ENCODE measurements around the gene CGB5. TPM values are rescaled to one million over a fixed set of nuclear protein-coding genes. Genes with fewer than 3 reads are reported as not detected.

CGB5 gene
- total RNA-seq, 1 experiment from 2014 or later = not detected

DNA sequence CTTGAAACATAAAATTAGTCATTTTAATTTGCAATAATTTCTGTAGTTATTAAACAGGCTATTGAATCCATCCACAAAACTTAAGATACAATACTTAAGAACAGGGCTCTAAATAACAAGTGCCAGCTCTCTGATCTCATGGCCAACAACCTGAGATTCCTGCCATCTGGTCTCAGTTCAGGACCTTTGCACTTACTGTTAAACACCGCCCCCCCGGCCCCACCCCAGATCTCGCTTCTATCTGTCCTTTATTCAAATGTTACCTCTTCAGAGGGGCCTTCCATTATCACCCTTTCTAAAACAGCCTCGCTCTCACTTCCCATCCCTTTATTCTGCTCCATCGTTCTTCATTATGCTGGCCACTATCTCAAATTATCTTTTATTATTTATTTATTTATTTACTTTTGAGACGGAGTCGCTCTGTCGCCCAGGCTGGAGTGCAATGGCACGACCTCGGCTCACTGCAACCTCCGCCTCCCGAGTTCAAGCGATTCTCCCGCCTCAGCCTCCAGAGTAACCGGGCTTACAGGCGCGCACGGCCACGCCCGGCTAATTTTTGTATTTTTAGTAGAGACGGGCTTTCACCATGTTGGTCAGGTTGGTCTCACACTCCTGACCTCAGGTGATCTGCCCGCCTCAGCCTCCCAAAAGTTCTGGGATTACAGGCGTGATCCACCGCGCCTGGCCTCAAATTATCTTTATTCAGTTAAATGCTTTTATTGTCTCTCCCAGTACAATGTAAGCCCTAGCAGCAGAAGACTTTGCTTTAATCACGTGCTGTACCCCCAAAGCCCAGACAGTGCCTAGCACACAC, 40.8 kb downstream of the CGB5 start:
- POLR2A ChIA-PET = no interaction called here
- DNase-seq = peak; percentile 42 to 50
- Histone ChIP-seq H3K4me3 (ENCODE audit: low read depth, low read length) (peak overlapping the region; percentile 71), H3K9me3 (no peaks in the 10 kb centered on the region), H3K36me3 (ENCODE audit: control insufficient read depth, insufficient read depth, low read length) (no peaks in the 10 kb centered on the region), H3K27me3 (replicated peaks; ENCODE audit: control insufficient read depth, insufficient read depth, low read length) (no peaks in the 10 kb centered on the region), H3K4me1 (0 out of 2 replicates have a peak, but pooled peaks cover 7% of the 10 kb centered on the region)
- Mint-ChIP-seq H3K27ac (ENCODE audit: unreplicated experiment) (peak overlapping the region; percentile 78), H3K27me3 (ENCODE audit: insufficient read depth, unreplicated experiment) (no peaks in the 10 kb centered on the region), H3K4me3 (ENCODE audit: unreplicated experiment) (peak overlapping the region; percentile 92), H3K4me1 (ENCODE audit: low read depth, unreplicated experiment) (peaks cover 17% of the 10 kb centered on the region), H3K9me3 (ENCODE audit: unreplicated experiment) (no peaks in the 10 kb centered on the region), H3K36me3 (ENCODE audit: insufficient read depth, unreplicated experiment) (peaks cover 46% of the 10 kb centered on the region)
- CTCF ChIA-PET = interaction anchor here (0.6 kb wide), 1 partner anchor 306 kb away, joined by 3 read pairs; no protein-coding TSS in a partner anchor
- TF ChIP-seq, protein P1, sequence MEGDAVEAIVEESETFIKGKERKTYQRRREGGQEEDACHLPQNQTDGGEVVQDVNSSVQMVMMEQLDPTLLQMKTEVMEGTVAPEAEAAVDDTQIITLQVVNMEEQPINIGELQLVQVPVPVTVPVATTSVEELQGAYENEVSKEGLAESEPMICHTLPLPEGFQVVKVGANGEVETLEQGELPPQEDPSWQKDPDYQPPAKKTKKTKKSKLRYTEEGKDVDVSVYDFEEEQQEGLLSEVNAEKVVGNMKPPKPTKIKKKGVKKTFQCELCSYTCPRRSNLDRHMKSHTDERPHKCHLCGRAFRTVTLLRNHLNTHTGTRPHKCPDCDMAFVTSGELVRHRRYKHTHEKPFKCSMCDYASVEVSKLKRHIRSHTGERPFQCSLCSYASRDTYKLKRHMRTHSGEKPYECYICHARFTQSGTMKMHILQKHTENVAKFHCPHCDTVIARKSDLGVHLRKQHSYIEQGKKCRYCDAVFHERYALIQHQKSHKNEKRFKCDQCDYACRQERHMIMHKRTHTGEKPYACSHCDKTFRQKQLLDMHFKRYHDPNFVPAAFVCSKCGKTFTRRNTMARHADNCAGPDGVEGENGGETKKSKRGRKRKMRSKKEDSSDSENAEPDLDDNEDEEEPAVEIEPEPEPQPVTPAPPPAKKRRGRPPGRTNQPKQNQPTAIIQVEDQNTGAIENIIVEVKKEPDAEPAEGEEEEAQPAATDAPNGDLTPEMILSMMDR (IDR thresholded peaks at IDR 0.05; ENCODE audit: insufficient read depth in 1 of 2, low read depth in 1 of 2, low read length in 1 of 2, severe bottlenecking in 1 of 2, unreplicated experiment in 1 of 2) = no peak
- no TSS peak for BruUV-seq (replicated peaks)
- intact Hi-C loops (cut with micrococcal nuclease; ENCODE audit: unreplicated experiment) = loop anchor here (1.0 to 2.0 kb wide), 3 partner anchors 13 to 35 kb away; partner anchors contain the start of genes C19orf73, NTF4 and PPFIA3

DNA sequence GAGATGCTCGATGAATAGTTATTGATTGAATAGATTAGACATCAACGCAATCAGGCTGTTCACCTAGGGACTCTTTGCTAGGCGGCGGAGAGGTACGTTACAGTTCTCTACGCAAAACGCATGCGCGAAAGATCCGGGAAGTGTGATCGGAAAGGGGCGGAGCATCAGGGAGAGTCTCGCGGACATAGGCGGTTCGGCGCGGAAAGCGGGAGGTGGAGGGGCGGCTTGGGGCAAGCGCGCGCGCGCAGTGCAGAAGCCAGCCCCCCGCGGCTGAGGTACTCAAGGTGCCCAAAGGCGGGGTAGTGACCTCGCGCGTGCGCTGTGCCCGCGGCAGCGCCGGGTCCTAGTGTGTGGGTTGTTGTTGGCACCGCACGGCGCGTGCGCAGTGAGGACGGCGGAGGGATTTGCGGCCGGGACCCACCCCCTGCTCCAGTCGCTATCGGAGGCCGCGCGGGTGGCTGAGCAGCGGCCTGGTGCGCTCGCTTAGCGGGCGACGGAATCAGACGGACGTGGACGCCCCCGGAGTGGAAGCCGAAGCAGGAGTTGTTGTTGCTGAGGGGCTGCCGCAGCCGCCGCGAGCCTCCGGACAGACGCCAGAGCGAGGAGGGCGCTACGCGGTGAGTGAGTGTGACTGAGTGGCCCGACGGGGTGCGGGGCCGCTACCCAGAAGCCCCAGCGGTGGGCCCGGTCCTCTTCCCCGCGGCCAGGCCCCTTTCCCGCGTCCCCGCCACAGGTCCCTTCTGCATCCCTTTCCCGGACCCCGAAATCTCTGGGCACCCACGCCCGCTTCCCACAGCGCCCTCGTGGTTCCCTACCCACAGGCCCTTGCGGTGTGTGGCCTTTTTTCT, 41.6 kb downstream of the CGB5 start, which contains the start of gene SNRNP70:
SNRNP70 (plus strand) TSS at position 432 of the 848 bp plus-strand sequence. CDS start 964 bp downstream, outside the sequence.
- H3K4me1 ChIP-seq = 0 out of 2 replicates have a peak, but pooled peaks cover 7% of the 10 kb centered on the region
- no TSS peak for BruUV-seq (replicated peaks)
- intact Hi-C loops (cut with micrococcal nuclease; ENCODE audit: unreplicated experiment) = loop anchor here (1.0 to 2.0 kb wide), 3 partner anchors 12 to 34 kb away; partner anchors contain the start of genes C19orf73, NTF4 and PPFIA3
- peak; percentile 100 for DNase-seq
- H3K9me3 ChIP-seq = no peaks in the 10 kb centered on the region
- peak within 1 kb of the TSS; percentile 71 for H3K4me3 ChIP-seq (ENCODE audit: low read depth, low read length)
- TF ChIP-seq, protein P1 (IDR thresholded peaks at IDR 0.05; ENCODE audit: insufficient read depth in 1 of 2, low read depth in 1 of 2, low read length in 1 of 2, severe bottlenecking in 1 of 2, unreplicated experiment in 1 of 2) = no peak
- no peaks in the 10 kb centered on the region for H3K27me3 ChIP-seq (replicated peaks; ENCODE audit: control insufficient read depth, insufficient read depth, low read length)
- ChIA-PET CTCF (no interaction called here), POLR2A (no interaction called here)
- no peaks in the 10 kb centered on the region for H3K27me3 Mint-ChIP-seq (ENCODE audit: insufficient read depth, unreplicated experiment)
- H3K36me3 ChIP-seq (ENCODE audit: control insufficient read depth, insufficient read depth, low read length) = no peaks in the 10 kb centered on the region
- H3K9me3 Mint-ChIP-seq (ENCODE audit: unreplicated experiment) = no peaks in the 10 kb centered on the region
- peak within 1 kb of the TSS; percentile 78 for H3K27ac Mint-ChIP-seq (ENCODE audit: unreplicated experiment)
- peaks cover 17% of the 10 kb centered on the region for H3K4me1 Mint-ChIP-seq (ENCODE audit: low read depth, unreplicated experiment)
- H3K4me3 Mint-ChIP-seq (ENCODE audit: unreplicated experiment) = peak within 1 kb of the TSS; percentile 92
- H3K36me3 Mint-ChIP-seq (ENCODE audit: insufficient read depth, unreplicated experiment) = peaks cover 54% of the 10 kb centered on the region

DNA sequence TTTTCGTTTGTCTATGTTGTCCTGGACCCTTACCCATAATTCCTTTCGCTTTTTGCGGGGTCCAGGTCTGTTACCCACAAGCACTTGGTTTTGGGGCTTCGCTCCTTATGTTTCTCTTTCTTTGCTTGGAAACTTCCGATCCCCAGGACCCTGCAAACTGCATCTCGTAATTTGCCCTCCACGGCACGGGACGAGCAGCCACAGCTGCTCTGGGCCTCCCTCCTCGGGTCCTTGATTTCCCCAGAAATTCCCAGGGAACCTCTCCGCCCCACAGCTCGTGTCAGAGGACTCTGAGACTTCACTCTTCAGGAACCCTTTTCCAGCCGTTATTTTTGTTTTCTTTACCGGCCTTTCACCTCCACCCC, 42.2 kb downstream of the CGB5 start:
- peaks cover 60% of the 10 kb centered on the region for H3K36me3 Mint-ChIP-seq (ENCODE audit: insufficient read depth, unreplicated experiment)
- peak overlapping the region; percentile 71 for H3K4me3 ChIP-seq (ENCODE audit: low read depth, low read length)
- no peaks in the 10 kb centered on the region for H3K36me3 ChIP-seq (ENCODE audit: control insufficient read depth, insufficient read depth, low read length)
- 0 out of 2 replicates have a peak, but pooled peaks cover 7% of the 10 kb centered on the region for H3K4me1 ChIP-seq
- TF ChIP-seq, protein P1 (IDR thresholded peaks at IDR 0.05; ENCODE audit: insufficient read depth in 1 of 2, low read depth in 1 of 2, low read length in 1 of 2, severe bottlenecking in 1 of 2, unreplicated experiment in 1 of 2) = no peak
- POLR2A ChIA-PET = no interaction called here
- CTCF ChIA-PET = no interaction called here
- H3K27ac Mint-ChIP-seq (ENCODE audit: unreplicated experiment) = peak overlapping the region; percentile 78
- H3K27me3 Mint-ChIP-seq (ENCODE audit: insufficient read depth, unreplicated experiment) = no peaks in the 10 kb centered on the region
- peak overlapping the region; percentile 92 for H3K4me3 Mint-ChIP-seq (ENCODE audit: unreplicated experiment)
- H3K4me1 Mint-ChIP-seq (ENCODE audit: low read depth, unreplicated experiment) = peaks cover 17% of the 10 kb centered on the region
- intact Hi-C loops (cut with micrococcal nuclease; ENCODE audit: unreplicated experiment) = loop anchor here (1.0 to 2.0 kb wide), 3 partner anchors 11 to 33 kb away; partner anchors contain the start of genes C19orf73, NTF4 and PPFIA3
- no peaks in the 10 kb centered on the region for H3K9me3 Mint-ChIP-seq (ENCODE audit: unreplicated experiment)
- H3K9me3 ChIP-seq = no peaks in the 10 kb centered on the region
- H3K27me3 ChIP-seq (replicated peaks; ENCODE audit: control insufficient read depth, insufficient read depth, low read length) = no peaks in the 10 kb centered on the region
- DNase-seq = no peak
- BruUV-seq (replicated peaks) = no TSS peak
